ENCODE data around the gene CAMK2D.

DNA sequence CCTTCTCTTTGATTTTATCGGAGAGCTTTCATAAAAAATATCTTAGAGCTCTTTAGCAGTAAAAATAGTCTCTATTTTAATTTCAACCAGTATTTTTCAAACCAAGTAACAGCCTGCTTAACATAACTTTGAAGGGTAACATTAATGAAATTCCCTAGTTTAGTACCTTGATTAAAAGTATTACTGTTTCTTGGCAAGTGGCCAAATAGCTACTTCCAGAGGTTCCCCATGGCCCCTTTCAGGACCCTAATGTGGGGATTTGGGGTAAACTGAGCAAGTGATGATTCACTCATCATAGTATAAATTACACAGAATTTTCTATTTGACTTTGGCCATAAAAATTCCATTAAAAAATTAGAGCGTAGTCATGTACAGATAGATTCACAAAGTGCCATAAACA, 211.0 kb downstream of the CAMK2D start:
- TF ChIP-seq, protein P1, sequence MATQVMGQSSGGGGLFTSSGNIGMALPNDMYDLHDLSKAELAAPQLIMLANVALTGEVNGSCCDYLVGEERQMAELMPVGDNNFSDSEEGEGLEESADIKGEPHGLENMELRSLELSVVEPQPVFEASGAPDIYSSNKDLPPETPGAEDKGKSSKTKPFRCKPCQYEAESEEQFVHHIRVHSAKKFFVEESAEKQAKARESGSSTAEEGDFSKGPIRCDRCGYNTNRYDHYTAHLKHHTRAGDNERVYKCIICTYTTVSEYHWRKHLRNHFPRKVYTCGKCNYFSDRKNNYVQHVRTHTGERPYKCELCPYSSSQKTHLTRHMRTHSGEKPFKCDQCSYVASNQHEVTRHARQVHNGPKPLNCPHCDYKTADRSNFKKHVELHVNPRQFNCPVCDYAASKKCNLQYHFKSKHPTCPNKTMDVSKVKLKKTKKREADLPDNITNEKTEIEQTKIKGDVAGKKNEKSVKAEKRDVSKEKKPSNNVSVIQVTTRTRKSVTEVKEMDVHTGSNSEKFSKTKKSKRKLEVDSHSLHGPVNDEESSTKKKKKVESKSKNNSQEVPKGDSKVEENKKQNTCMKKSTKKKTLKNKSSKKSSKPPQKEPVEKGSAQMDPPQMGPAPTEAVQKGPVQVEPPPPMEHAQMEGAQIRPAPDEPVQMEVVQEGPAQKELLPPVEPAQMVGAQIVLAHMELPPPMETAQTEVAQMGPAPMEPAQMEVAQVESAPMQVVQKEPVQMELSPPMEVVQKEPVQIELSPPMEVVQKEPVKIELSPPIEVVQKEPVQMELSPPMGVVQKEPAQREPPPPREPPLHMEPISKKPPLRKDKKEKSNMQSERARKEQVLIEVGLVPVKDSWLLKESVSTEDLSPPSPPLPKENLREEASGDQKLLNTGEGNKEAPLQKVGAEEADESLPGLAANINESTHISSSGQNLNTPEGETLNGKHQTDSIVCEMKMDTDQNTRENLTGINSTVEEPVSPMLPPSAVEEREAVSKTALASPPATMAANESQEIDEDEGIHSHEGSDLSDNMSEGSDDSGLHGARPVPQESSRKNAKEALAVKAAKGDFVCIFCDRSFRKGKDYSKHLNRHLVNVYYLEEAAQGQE (IDR thresholded peaks at IDR 0.05; ENCODE audit: insufficient read depth in 1 of 2, low read depth in 2 of 2, low read length in 2 of 2): no peak
- no peak for TF ChIP-seq SIN3A (IDR thresholded peaks at IDR 0.05; ENCODE audit: borderline replicate concordance, insufficient read depth, low read length)
- TF ChIP-seq TAF1 (IDR thresholded peaks at IDR 0.05; ENCODE audit: borderline replicate concordance, insufficient read depth, low read length): no peak
- no peak for TF ChIP-seq POLR2AphosphoS5 (IDR thresholded peaks at IDR 0.05; ENCODE audit: low read depth, low read length)

Data from PFSK-1 (cell line).